DOHH2 (cell line): Measurements from ENCODE around the gene DNAJC21.

Experiments used
- H3F3A ChIP-seq: fragments of 200-600 bp; sonication (generic), shearing (Covaris generic); 2 replicates; pipeline ENCODE4 v1.6.0; 2016; ENCODE audit warnings: antibody characterized with exemption, mild to moderate bottlenecking; ENCODE audit not compliant: control insufficient read depth, insufficient read depth
- H3K27ac ChIP-seq: fragments of 200-600 bp; sonication (generic); 2 replicates; pipeline ENCODE4 v1.5.1; 2014; ENCODE audit warnings: low read depth, mild to moderate bottlenecking, low read length, moderate library complexity
- H3K27me3 ChIP-seq: fragments of 200-600 bp; sonication (generic); 2 replicates; pipeline ENCODE4 v1.6.1; 2014; ENCODE audit warnings: mild to moderate bottlenecking, low read length, mixed read lengths; ENCODE audit not compliant: control insufficient read depth
- H3K36me3 ChIP-seq: fragments of 200-600 bp; sonication (generic); 2 replicates; pipeline ENCODE4 v1.6.1; 2014; ENCODE audit warnings: mild to moderate bottlenecking, low read length, moderate library complexity, mixed read lengths; ENCODE audit not compliant: control insufficient read depth
- H3K4me1 ChIP-seq: fragments of 200-600 bp; sonication (generic); 2 replicates; pipeline ENCODE4 v1.6.1; 2014; ENCODE audit warnings: mild to moderate bottlenecking, low read length, mixed read lengths; ENCODE audit not compliant: control insufficient read depth
- H3K4me2 ChIP-seq: fragments of 200-600 bp; sonication (generic); 2 replicates; pipeline ENCODE4 v1.6.0; 2014; ENCODE audit warnings: mild to moderate bottlenecking, low read length, moderate library complexity
- H3K4me3 ChIP-seq: fragments of 200-600 bp; sonication (generic); 2 replicates; pipeline ENCODE4 v1.5.1; 2014; ENCODE audit warnings: mild to moderate bottlenecking, low read length, mixed read lengths
- H3K79me2 ChIP-seq: fragments of 200-600 bp; sonication (generic); 2 replicates; pipeline ENCODE4 v1.6.1; 2014; ENCODE audit warnings: mild to moderate bottlenecking, low read length, mixed read lengths; ENCODE audit not compliant: control insufficient read depth
- H3K9me2 ChIP-seq: fragments of 200-600 bp; sonication (generic); replicated peaks from 2 replicates; pipeline ENCODE4 v1.6.1; 2014; ENCODE audit warnings: mild to moderate bottlenecking, low read length, mixed read lengths; ENCODE audit not compliant: control insufficient read depth
- H3K9me3 ChIP-seq: fragments of 200-600 bp; sonication (generic); 2 replicates; pipeline ENCODE4 v1.6.1; 2014; ENCODE audit warnings: antibody characterized with exemption, low read length, mixed read lengths; ENCODE audit not compliant: control insufficient read depth, insufficient read depth
- H4K20me1 ChIP-seq: fragments of 200-600 bp; sonication (generic); 2 replicates; pipeline ENCODE4 v1.6.0; 2014; ENCODE audit warnings: low read depth, mild to moderate bottlenecking, antibody characterized with exemption, low read length, moderate library complexity; ENCODE audit not compliant: control insufficient read depth, insufficient read depth
- CTCF ChIP-seq: fragments of 200-600 bp; sonication (generic); IDR thresholded peaks from one replicate; pipeline ENCODE4 v1.5.1; 2014; ENCODE audit warnings: antibody characterized with exemption, mild to moderate bottlenecking, low read depth, low read length; ENCODE audit not compliant: poor library complexity, severe bottlenecking
- EZH2phosphoT487 ChIP-seq: fragments of 200-600 bp; sonication (generic); IDR thresholded peaks from 2 replicates; pipeline ENCODE4 v1.6.1; 2017; ENCODE audit warnings: borderline replicate concordance, mild to moderate bottlenecking, antibody characterized with exemption, low read length, moderate library complexity, mixed read lengths

DNAJC21 gene

GRCh38 chr5:34929134-34929719 is at the start of gene DNAJC21:
Gene DNAJC21 (plus strand): TSS chr5:34929559. CDS start chr5:34929820, 261 bp downstream.
- Histone ChIP-seq H3K4me1 (peaks cover 36% of the 10 kb centered on the region), H3K4me2 (peak within 1 kb of the TSS; percentile 82), H3K9me3 (no peaks in the 10 kb centered on the region), H3F3A (peaks cover 43% of the 10 kb centered on the region), H3K79me2 (peaks cover 48% of the 10 kb centered on the region), H3K36me3 (peaks cover 52% of the 10 kb centered on the region), H3K9me2 (no peaks in the 10 kb centered on the region), H3K4me3 (peak within 1 kb of the TSS; percentile 94), H3K27me3 (no peaks in the 10 kb centered on the region), H3K27ac (peak within 1 kb of the TSS; percentile 58), H4K20me1 (0 out of 2 replicates have a peak, but pooled peaks cover 6% of the 10 kb centered on the region)
- no peak for TF ChIP-seq CTCF
- TF ChIP-seq EZH2phosphoT487 = no peak

GRCh38 chr5:34881246-34881645 is 48.1 kb upstream of the DNAJC21 start:
- Histone ChIP-seq H3K27ac (no peak overlapping the region), H3K36me3 (no peaks in the 10 kb centered on the region), H3K27me3 (peaks cover 2% of the 10 kb centered on the region; the same call in 1 of the 2 replicates), H3K4me1 (no peaks in the 10 kb centered on the region), H3F3A (no peaks in the 10 kb centered on the region), H3K4me3 (no peak overlapping the region), H3K79me2 (no peaks in the 10 kb centered on the region), H3K9me2 (no peaks in the 10 kb centered on the region), H3K9me3 (no peaks in the 10 kb centered on the region), H3K4me2 (no peak overlapping the region), H4K20me1 (no peaks in the 10 kb centered on the region)
- TF ChIP-seq EZH2phosphoT487 (no peak), CTCF (no peak)

- no peak for TF ChIP-seq CTCF
- no peak for TF ChIP-seq EZH2phosphoT487
- Histone ChIP-seq H3K4me1 (no peaks in the 10 kb centered on the region), H3K27ac (no peak overlapping the region), H3K79me2 (no peaks in the 10 kb centered on the region), H4K20me1 (no peaks in the 10 kb centered on the region), H3K9me2 (no peaks in the 10 kb centered on the region), H3K4me3 (no peak overlapping the region), H3F3A (no peaks in the 10 kb centered on the region), H3K9me3 (no peaks in the 10 kb centered on the region), H3K27me3 (0 out of 2 replicates have a peak, but pooled peaks cover 2% of the 10 kb centered on the region), H3K36me3 (no peaks in the 10 kb centered on the region), H3K4me2 (no peak overlapping the region)
Measured at GRCh38 chr5:34886392-34887119, 42.8 kb upstream of the DNAJC21 start.
